ENCODE results near the gene ATAD3A. TPM values are rescaled to one million over a fixed set of nuclear protein-coding genes. Genes with fewer than 3 reads are reported as not detected.
"Not testable (repeated sequence)": the region's sequence is repeated elsewhere in the genome, so short reads cannot be mapped to it uniquely, and the experiment has no call there.

ATAD3A gene
- total RNA-seq, 1 donor from 2014 or later = 51.5 TPM

DNA sequence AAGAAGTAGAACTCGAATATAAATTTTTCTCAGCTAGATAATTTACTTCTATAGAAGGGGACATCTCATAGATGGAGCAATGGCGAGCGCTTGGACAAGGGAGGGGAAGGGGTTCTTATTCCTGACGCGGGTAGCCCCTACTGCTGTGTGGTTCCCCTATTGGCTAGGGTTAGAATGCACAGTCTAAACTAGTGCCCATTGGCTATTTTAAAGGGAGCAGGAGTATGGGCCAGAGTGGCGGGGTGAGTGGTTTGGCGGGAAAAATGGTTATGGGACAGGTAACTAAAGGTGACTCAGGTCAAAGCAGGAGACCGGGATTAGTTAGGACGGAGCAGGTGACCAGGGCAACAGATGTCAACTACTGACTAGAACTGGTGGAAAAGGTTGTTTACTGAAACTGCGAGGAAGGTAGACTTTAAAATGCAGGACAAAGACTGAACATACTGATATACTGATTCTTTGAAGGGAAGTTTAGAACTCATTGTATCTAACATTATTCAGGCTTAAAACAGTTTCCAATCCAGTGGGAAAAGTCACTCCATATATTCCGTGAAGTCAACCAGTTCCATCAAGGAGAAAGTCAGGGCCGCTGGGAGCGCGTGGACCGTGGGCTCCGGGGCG is 940 bp upstream of the ATAD3A start:
- peak overlapping the region; percentile 65 for H3K4me3 ChIP-seq (ENCODE audit: low read depth, low read length)
- no peaks in the 10 kb centered on the region for H3K27me3 ChIP-seq (ENCODE audit: control insufficient read depth, insufficient read depth, low read length)
- H3K36me3 ChIP-seq (ENCODE audit: control insufficient read depth, insufficient read depth, low read length) = no peaks in the 10 kb centered on the region
- TF ChIP-seq, protein P1, sequence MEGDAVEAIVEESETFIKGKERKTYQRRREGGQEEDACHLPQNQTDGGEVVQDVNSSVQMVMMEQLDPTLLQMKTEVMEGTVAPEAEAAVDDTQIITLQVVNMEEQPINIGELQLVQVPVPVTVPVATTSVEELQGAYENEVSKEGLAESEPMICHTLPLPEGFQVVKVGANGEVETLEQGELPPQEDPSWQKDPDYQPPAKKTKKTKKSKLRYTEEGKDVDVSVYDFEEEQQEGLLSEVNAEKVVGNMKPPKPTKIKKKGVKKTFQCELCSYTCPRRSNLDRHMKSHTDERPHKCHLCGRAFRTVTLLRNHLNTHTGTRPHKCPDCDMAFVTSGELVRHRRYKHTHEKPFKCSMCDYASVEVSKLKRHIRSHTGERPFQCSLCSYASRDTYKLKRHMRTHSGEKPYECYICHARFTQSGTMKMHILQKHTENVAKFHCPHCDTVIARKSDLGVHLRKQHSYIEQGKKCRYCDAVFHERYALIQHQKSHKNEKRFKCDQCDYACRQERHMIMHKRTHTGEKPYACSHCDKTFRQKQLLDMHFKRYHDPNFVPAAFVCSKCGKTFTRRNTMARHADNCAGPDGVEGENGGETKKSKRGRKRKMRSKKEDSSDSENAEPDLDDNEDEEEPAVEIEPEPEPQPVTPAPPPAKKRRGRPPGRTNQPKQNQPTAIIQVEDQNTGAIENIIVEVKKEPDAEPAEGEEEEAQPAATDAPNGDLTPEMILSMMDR (IDR thresholded peaks at IDR 0.05; ENCODE audit: insufficient read depth, low read length, poor library complexity, severe bottlenecking) = no peak
- DNase-seq (ENCODE audit: low read depth) = no peak

DNA sequence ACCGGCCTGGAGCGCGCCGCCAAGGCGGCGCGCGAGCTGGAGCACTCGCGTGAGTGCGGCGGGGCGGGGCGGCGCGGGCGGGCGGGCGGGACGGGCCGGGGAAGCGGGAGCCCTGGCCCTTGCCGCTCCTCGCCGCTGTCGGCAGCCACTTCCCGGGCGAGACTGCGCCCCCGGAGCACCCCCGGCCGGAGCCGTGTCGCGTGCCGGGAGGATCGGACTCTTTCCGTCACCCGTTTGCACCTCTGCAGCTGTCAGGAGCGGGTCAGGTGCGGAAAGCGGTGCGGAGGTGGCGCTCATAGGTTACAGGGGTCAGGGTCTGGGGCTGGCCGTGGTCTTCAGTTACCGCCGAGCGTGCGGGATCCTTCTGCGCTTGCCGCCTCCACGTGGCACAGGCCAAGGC is 463 bp downstream of the ATAD3A start:
- not testable (repeated sequence) for DNase-seq (ENCODE audit: low read depth); H3K27me3 ChIP-seq (ENCODE audit: control insufficient read depth, insufficient read depth, low read length); H3K36me3 ChIP-seq (ENCODE audit: control insufficient read depth, insufficient read depth, low read length)
- H3K4me3 ChIP-seq (ENCODE audit: low read depth, low read length) = peak overlapping the region; percentile 68

DNA sequence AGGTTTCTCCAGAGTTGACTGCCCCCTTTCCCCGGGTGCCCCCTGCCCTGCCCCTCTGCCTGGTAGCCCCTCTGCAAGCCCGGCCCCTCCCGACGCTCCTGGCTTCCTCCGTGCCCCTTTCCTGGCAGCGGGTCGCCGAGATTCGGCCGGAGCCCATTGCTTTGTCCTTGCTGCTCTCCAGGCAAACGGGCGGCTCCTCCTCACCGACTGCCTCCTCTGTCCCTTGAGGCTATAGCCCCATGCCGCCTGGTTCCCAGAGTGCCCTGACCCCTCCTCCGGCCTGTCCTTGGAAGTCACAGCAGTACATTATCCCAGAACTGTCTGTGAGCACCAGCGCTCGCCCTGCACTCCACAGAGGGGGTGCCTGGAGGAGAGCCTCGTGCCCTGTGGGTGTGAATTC is 1.7 kb downstream of the ATAD3A start:
- H3K4me3 ChIP-seq (ENCODE audit: low read depth, low read length); DNase-seq (ENCODE audit: low read depth); H3K27me3 ChIP-seq (ENCODE audit: control insufficient read depth, insufficient read depth, low read length); H3K36me3 ChIP-seq (ENCODE audit: control insufficient read depth, insufficient read depth, low read length): not testable (repeated sequence)

DNA sequence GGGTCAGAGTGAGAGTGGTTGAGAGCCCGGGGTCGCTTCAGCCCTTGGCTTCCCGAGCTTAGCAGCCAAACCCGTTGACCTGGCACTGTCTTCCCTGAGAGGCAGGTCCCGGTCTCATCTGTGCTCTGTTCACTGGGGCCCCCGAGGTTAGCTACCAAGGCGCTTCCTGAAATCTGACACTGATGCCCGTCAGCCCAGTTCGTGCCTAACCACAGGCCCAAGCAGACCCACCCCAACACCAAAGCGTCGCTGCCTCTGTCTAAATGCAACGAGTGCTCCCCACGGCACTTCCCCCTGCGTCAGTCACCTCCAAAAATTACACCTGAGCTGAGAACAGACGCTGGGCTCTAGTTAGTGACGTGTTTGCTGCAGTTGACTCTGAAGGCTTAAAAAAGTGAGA is 2.4 kb downstream of the ATAD3A start:
- DNase-seq (ENCODE audit: low read depth); H3K4me3 ChIP-seq (ENCODE audit: low read depth, low read length); H3K27me3 ChIP-seq (ENCODE audit: control insufficient read depth, insufficient read depth, low read length); H3K36me3 ChIP-seq (ENCODE audit: control insufficient read depth, insufficient read depth, low read length): not testable (repeated sequence)

DNA sequence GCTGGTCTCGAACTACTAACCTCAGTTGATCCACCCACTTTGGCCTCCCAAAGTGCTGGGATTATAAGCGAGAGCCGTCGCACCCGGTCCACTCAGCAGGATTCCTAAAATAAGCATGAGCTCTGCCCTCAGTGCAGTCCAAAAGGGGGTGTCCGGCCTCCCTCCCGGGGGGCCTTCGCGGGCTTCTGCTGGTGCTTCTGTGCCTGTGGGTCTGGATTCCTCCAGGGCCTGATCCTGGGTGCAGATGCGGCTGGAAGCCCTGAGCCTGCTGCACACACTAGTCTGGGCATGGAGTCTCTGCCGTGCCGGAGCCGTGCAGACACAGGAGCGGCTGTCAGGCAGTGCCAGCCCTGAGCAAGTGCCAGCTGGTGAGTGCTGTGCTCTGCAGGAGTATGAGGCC is 5.0 kb downstream of the ATAD3A start:
- H3K4me3 ChIP-seq (ENCODE audit: low read depth, low read length); H3K36me3 ChIP-seq (ENCODE audit: control insufficient read depth, insufficient read depth, low read length); DNase-seq (ENCODE audit: low read depth); H3K27me3 ChIP-seq (ENCODE audit: control insufficient read depth, insufficient read depth, low read length): not testable (repeated sequence)

DNA sequence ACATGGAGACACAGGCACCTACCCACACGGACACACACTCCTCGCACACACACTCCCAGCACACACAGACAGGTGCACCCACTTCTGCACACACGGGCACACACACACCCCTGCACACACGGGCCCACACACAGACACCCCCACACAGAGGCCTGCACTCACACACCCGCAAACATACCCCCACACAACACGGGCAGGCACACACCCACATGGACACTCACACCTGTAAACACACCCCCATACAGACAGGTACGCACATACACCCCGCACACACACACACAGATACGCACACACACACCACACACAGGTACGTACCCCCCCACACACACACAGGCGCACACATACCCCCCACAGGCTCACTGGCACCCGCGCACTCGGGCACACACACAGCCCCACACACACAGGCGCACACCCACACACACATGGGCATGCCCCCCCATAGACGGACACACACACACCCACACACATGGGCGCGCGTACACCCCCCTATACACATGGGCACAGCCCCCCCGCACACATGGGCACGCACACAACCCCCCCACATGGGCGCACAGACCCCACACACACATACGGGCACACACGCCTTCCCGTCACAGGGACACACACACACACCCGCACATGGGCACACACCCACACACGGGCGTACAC is 6.1 kb downstream of the ATAD3A start:
- TF ChIP-seq, protein P1 (IDR thresholded peaks at IDR 0.05; ENCODE audit: insufficient read depth, low read length, poor library complexity, severe bottlenecking) = no peak
- DNase-seq (ENCODE audit: low read depth) = no peak
- H3K4me3 ChIP-seq (ENCODE audit: low read depth, low read length) = no peak overlapping the region
- no peaks in the 10 kb centered on the region for H3K27me3 ChIP-seq (ENCODE audit: control insufficient read depth, insufficient read depth, low read length)
- H3K36me3 ChIP-seq (ENCODE audit: control insufficient read depth, insufficient read depth, low read length) = peaks cover 1% of the 10 kb centered on the region

DNA sequence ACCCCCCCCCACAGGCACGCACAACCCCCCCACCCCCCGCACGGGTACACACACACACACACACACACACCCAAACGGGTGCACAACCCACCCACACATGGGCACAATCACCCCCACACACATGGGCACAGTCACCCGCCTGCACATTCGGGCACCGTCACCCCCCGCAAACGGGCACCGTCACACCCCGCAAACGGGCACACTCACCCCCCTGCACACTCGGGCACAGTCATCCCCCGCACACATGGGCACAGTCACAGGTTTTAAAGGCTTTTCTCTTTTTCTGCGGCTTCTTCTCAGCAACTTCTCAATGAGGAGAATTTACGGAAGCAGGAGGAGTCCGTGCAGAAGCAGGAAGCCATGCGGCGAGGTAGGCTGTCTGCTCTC is 6.7 kb downstream of the ATAD3A start:
- not testable (repeated sequence) for H3K27me3 ChIP-seq (ENCODE audit: control insufficient read depth, insufficient read depth, low read length); DNase-seq (ENCODE audit: low read depth); H3K4me3 ChIP-seq (ENCODE audit: low read depth, low read length); H3K36me3 ChIP-seq (ENCODE audit: control insufficient read depth, insufficient read depth, low read length)

DNA sequence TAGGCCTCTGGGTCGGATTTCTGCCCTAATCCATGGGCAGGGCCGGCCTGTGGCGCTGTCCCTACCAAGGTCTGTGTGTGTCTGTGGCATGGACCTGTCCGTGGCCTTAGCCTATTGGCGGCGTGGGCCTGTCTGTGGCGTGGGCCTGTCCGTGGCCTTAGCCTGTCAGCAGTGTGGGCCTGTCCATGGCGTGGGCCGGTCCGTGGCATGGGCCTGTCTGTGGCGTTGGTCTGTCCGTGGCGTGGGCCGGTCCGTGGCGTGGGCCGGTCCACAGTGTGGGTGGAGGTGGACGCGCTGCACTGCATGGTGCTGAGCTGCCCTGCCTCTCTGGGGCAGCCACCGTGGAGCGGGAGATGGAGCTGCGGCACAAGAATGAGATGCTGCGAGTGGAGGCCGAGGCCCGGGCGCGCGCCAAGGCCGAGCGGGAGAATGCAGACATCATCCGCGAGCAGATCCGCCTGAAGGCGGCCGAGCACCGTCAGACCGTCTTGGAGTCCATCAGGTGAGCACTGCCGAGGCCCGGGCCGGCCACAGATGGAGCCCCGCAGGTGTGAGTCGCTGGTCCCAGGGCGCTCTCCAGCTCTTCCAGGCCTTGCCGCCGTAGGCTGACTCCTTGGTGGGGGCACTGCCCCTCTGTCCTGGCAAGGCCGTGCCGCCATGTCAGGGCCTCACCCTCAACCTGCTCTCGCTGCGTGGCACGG is 8.0 kb downstream of the ATAD3A start:
- DNase-seq (ENCODE audit: low read depth); H3K4me3 ChIP-seq (ENCODE audit: low read depth, low read length); H3K36me3 ChIP-seq (ENCODE audit: control insufficient read depth, insufficient read depth, low read length); H3K27me3 ChIP-seq (ENCODE audit: control insufficient read depth, insufficient read depth, low read length): not testable (repeated sequence)

DNA sequence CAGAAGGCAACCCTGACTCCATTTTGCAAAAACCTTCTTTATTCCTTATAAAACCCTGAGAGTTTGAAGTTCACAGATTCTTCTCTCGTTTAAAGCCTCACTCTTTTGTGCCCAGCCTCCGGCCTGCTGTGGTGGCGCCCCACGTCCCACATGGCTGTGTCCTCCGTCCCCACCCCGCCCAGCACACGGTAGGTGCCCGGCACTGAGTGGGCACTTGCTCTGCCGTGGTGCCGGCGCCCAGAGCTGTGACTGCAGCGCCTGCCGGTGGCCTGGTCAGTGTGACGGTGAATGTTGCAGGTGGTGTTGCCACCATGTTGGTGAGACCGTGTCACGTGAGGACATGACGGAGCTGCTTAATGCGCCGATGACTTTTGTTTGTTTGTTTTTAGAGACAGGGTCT is 9.4 kb downstream of the ATAD3A start:
- no peak for DNase-seq (ENCODE audit: low read depth)
- peaks cover 1% of the 10 kb centered on the region for H3K36me3 ChIP-seq (ENCODE audit: control insufficient read depth, insufficient read depth, low read length)
- no peak overlapping the region for H3K4me3 ChIP-seq (ENCODE audit: low read depth, low read length)
- no peaks in the 10 kb centered on the region for H3K27me3 ChIP-seq (ENCODE audit: control insufficient read depth, insufficient read depth, low read length)
- TF ChIP-seq, protein P1 (IDR thresholded peaks at IDR 0.05; ENCODE audit: insufficient read depth, low read length, poor library complexity, severe bottlenecking) = no peak

DNA sequence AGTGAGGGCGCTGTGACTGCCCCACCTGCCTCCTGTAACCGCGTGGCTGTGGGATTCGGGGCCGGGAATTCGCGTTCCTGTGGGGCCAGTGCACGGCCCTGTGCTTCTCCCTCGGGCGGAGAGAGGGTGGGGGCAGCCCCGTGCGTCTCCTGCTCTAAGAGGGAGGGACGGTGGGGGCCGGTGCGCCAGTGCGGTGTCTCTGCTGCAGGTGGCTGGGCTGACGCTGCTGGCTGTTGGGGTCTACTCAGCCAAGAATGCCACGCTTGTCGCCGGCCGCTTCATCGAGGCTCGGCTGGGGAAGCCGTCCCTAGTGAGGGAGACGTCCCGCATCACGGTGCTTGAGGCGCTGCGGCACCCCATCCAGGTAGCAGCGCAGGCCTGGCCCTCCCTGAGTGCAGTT is 10.6 kb downstream of the ATAD3A start:
- H3K27me3 ChIP-seq (ENCODE audit: control insufficient read depth, insufficient read depth, low read length); H3K36me3 ChIP-seq (ENCODE audit: control insufficient read depth, insufficient read depth, low read length): not testable (repeated sequence)

DNA sequence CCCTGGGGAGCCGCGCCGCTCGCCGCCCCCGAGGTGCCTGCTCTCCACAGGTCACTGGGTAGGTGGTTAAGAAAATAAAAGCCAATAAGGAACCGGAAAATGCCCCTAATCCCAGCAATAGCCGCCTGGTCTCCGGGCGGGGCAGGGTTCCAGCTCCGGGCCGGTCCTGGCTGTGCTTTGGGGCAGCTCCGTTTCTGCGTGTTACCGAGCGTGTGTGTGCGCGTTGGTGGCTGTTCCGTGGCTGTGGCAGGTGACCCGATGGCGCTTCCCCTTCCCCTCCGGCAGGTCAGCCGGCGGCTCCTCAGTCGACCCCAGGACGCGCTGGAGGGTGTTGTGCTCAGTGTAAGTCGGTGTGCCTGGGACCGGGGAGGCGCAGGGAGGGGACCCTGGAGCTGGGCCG is 11.3 kb downstream of the ATAD3A start:
- not testable (repeated sequence) for DNase-seq (ENCODE audit: low read depth); H3K36me3 ChIP-seq (ENCODE audit: control insufficient read depth, insufficient read depth, low read length); H3K27me3 ChIP-seq (ENCODE audit: control insufficient read depth, insufficient read depth, low read length); H3K4me3 ChIP-seq (ENCODE audit: low read depth, low read length)

More for the DNA sequence above, 10.6 kb downstream of the ATAD3A start:
- not testable (repeated sequence) for DNase-seq (ENCODE audit: low read depth); H3K4me3 ChIP-seq (ENCODE audit: low read depth, low read length)

Measured in kidney epithelial cell (primary cell).